GM12892 (cell line): ENCODE results near the gene FBN1.

Source experiments
- POLR2A ChIP-seq: IDR thresholded peaks from 2 replicates; pipeline ENCODE4 v1.6.1; 2011; ENCODE audit warnings: low read depth, low read length, control low read depth
- POLR2AphosphoS5 ChIP-seq: IDR thresholded peaks from 2 replicates; pipeline ENCODE4 v1.6.1; 2011; ENCODE audit warnings: low read depth, low read length, control low read depth
- TAF1 ChIP-seq: IDR thresholded peaks from 2 replicates; pipeline ENCODE4 v1.6.1; 2011; ENCODE audit warnings: low read depth, mild to moderate bottlenecking, control low read depth, low read length, borderline replicate concordance

GRCh38 chr15:48652510-48653076 is 7.1 kb upstream of the FBN1 start:
- TF ChIP-seq POLR2AphosphoS5 (no peak), POLR2A (no peak), TAF1 (no peak)
